ENCODE results near the gene FAU.

FAU gene

DNA sequence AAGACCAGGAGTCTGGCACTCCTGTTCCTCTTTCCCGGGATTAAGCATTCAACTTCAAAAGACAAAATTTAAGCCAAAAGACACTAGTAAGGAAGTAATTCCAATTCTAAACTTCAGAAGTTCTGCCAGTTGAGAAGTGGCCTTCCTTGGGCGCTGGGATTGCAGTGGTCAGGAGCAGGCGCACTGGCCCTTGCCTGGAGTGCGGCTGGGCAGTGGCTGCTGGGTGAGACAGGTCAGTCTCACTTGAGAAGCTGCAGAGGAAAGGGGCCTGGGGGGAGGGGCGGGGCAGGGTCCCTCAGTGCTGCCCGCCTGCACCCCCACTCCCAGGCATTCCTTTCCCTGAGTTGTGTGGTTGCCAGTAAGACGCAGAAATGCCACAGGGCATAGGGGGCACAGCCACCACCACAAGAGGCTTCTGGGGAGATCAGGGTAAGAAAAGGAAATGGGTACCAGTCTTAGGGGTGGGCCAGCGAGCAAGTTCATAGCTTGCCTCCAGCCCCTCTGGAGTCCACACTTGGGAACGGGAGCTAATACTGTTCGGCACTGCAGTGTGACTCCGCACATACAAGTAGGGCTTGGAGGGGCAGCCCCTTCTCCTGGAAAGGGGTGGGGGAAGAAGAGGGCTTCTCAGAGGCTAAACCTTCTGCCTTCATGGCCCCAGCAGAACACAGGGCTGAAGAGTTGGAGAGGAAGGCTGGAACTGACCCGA is 5.7 kb upstream of the FAU start:
- no peak for DNase-seq (ENCODE audit: low read depth in 2 of 2)
- no peak overlapping the region for H3K4me3 ChIP-seq (replicated peaks in 1 of 2; ENCODE audit: low read depth in 2 of 2, low read length in 2 of 2)
- TF ChIP-seq, protein P1, sequence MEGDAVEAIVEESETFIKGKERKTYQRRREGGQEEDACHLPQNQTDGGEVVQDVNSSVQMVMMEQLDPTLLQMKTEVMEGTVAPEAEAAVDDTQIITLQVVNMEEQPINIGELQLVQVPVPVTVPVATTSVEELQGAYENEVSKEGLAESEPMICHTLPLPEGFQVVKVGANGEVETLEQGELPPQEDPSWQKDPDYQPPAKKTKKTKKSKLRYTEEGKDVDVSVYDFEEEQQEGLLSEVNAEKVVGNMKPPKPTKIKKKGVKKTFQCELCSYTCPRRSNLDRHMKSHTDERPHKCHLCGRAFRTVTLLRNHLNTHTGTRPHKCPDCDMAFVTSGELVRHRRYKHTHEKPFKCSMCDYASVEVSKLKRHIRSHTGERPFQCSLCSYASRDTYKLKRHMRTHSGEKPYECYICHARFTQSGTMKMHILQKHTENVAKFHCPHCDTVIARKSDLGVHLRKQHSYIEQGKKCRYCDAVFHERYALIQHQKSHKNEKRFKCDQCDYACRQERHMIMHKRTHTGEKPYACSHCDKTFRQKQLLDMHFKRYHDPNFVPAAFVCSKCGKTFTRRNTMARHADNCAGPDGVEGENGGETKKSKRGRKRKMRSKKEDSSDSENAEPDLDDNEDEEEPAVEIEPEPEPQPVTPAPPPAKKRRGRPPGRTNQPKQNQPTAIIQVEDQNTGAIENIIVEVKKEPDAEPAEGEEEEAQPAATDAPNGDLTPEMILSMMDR (IDR thresholded peaks at IDR 0.05; ENCODE audit: low read depth, low read length): no peak

DNA sequence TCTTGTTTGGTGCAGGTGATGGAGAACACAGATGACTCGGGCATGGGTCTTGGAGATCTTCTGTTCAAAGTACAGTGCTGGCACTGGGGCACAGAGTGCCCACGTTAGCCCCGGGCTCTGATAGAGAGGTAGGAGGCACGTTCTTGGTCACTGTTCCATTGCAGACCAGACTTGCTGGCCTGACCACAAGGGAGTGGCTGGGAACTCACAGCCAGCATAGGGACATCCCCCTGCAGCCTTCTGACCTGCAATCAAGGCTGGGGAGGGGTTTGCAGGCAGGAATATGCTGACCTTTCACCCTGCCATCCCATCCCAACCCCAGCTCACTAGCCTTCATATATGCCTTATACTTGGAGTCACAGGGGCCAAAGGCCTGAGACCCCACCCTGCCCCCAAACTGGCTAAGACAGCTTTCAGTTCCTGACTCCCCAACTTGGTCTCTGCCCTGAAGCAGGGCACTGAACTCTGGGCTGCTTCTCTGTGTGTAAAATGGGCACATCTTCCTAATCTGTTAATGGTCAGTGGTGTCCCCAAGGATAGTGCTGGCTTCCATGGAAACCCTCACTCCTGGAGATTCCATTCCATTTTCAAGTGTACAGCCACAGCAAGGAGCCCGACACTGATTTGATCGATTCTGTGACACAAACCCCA is 4.8 kb upstream of the FAU start:
- no peak for DNase-seq (ENCODE audit: low read depth in 2 of 2)
- H3K4me3 ChIP-seq (replicated peaks in 1 of 2; ENCODE audit: low read depth in 2 of 2, low read length in 2 of 2): no peak overlapping the region
- TF ChIP-seq, protein P1 (IDR thresholded peaks at IDR 0.05; ENCODE audit: low read depth, low read length): no peak

DNA sequence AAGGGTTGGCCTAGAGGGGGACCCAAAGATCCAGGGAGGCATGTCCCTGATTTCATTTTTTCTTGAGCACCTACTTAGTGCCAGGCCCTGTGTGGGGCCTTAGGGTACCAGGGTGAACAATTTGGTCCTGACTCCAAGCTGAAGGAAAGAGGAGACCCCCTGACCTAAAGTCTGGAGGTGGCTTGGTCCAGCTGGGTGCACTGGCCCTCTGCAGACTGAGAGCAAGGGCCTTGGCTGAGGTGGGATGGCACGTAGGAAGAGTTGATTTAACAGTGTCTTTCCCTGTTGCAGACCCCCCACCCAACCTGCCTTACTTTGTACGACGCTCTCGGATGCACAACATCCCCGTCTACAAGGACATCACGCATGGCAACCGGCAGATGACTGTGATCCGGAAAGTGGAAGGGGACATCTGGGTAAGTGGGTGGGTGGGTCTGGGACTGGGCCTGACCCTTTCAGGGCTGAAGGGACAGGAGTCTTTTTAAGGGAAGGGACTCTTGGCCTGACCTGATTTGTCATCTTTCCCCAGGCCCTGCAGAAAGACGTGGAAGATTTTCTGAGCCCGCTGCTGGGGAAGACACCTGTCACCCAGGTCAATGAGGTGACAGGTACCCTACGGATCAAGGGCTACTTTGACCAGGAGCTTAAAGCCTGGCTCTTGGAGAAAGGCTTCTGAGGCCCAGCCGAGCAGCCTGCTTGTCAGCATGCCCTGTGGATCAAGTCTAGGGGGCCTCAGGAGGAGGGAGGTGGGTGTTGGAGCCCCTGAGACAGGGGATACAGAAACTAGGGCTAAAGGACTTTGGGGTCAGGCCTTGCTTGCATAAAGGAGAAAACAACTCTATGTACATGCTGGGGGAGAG is 3.5 kb upstream of the FAU start:
- H3K4me3 ChIP-seq (replicated peaks in 1 of 2; ENCODE audit: low read depth in 2 of 2, low read length in 2 of 2): no peak overlapping the region
- TF ChIP-seq, protein P1 (IDR thresholded peaks at IDR 0.05; ENCODE audit: low read depth, low read length): no peak
- DNase-seq (ENCODE audit: low read depth in 2 of 2): no peak

DNA sequence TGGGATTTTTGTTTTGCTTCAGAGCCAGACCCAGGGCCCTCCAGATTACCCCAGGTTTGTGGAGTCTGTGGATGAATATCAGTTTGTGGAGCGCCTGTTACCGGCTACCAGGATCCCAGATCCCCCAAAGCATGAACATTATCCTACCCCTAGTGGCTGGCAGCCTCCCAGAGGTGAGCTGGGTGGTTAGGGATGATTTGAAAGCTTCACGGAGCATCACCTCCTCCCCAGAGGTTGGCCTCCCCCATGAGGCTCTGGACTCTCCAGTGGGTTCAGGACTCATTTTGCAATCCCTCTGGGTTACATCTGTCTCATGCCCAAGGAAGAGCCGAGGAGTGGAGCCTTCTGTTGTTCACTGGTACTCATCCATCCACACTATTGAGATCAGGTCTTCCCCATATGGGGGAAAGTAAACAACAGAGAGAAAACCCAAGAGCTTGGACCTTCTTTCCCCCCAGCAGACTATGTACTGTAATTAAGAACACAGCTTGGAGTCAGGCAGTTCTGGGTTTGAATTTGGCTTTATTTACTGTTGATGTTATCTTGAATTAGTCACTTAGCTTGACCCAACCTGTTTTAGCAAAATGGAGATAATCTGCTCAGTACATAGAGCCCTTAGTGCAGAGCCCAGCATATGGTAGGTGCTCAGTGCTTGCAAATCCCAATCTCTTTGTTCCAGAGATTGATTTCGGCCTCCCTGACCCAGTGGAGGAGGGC is 2.7 kb upstream of the FAU start:
- DNase-seq (ENCODE audit: low read depth in 2 of 2): no peak
- H3K4me3 ChIP-seq (replicated peaks in 1 of 2; ENCODE audit: low read depth in 2 of 2, low read length in 2 of 2): no peak overlapping the region
- TF ChIP-seq, protein P1 (IDR thresholded peaks at IDR 0.05; ENCODE audit: low read depth, low read length): no peak

DNA sequence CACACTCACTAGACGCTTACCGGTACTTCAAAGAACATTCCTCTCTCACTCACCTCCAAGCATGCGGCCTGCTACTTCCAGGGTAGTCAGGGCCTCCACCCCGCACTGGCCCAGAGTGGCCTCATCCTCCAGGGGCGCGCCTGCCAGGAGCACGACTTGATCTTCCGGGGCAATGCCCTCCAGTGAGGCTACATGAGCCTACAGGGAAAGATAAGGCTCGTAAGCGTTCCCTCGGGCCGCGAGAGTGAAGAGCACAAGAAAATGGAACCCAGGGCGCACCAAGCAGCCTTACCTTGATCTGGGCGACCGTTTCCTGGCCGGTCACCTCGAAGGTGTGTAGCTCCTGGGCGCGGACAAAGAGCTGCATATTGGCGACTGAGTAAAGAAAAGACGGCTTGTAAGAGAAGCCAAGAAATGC is 478 bp downstream of the FAU start:
- TF ChIP-seq, protein P1 (IDR thresholded peaks at IDR 0.05; ENCODE audit: low read depth, low read length): no peak
- DNase-seq (ENCODE audit: low read depth in 2 of 2): peak in 1 of 2 donors; percentile 11
- peak overlapping the region; percentile 92 to 96 for H3K4me3 ChIP-seq (replicated peaks in 1 of 2; ENCODE audit: low read depth in 2 of 2, low read length in 2 of 2)

DNA sequence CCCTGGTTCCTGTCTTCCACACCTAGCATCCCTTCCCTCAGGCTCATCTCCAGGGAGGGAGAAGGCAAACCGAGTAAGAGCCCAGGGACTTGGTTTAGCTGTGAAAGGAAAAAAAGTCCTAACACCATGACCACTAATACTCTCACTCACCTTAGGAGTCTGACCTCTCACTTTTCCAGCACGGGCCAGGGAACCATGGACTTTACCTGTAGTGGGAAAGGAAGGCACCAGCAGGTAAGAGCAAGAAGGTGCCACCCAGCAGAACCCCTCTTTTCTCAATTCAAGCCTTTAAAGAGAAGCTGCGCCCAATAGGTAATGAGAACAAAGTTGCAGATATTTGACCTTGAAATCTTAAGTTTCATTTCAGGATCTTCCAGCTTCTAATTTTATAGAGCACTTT is 1.1 kb downstream of the FAU start:
- H3K4me3 ChIP-seq (replicated peaks in 1 of 2; ENCODE audit: low read depth in 2 of 2, low read length in 2 of 2): peak overlapping the region in 1 of 2 donors; percentile 96
- TF ChIP-seq, protein P1 (IDR thresholded peaks at IDR 0.05; ENCODE audit: low read depth, low read length): no peak

More for the DNA sequence above, 1.1 kb downstream of the FAU start:
- no peak for DNase-seq (ENCODE audit: low read depth in 2 of 2)

All from cardiac fibroblast (primary cell).